HG02973 (cell line): ENCODE measurements around the gene HTR1B.

Experiments
- ATAC-seq: cut with Tn5 transposase; IDR thresholded peaks from one replicate; pipeline ENCODE4 v1.9.1; 2021; ENCODE audit warnings: moderate library complexity; ENCODE audit not compliant: unreplicated experiment

The HTR1B gene

GRCh38 chr6:77456531-77457248 lies 6.6 kb downstream of the HTR1B start:
- ATAC-seq, result no peak

- no peak for ATAC-seq
Observed at GRCh38 chr6:77455271-77455670, 8.0 kb downstream of the HTR1B start.

GRCh38 chr6:77454386-77454785 lies 8.9 kb downstream of the HTR1B start:
- ATAC-seq, result no peak

GRCh38 chr6:77451466-77451865 lies 11.8 kb downstream of the HTR1B start:
- no peak for ATAC-seq

- no peak for ATAC-seq
Observed at GRCh38 chr6:77450924-77451323, 12.4 kb downstream of the HTR1B start.

- ATAC-seq, result no peak
Observed at GRCh38 chr6:77448546-77448945, 14.7 kb downstream of the HTR1B start.

- no peak for ATAC-seq
Observed at GRCh38 chr6:77447254-77447653, 16.0 kb downstream of the HTR1B start.

GRCh38 chr6:77446249-77446648 lies 17.0 kb downstream of the HTR1B start:
- no peak for ATAC-seq

GRCh38 chr6:77445214-77445613 lies 18.1 kb downstream of the HTR1B start:
- no peak for ATAC-seq

GRCh38 chr6:77440206-77440976 lies 22.9 kb downstream of the HTR1B start:
- no peak for ATAC-seq

- no peak for ATAC-seq
Observed at GRCh38 chr6:77433888-77434287, 29.4 kb downstream of the HTR1B start.

- ATAC-seq, result no peak
Observed at GRCh38 chr6:77430504-77430903, 32.8 kb downstream of the HTR1B start.

GRCh38 chr6:77425671-77426070 lies 37.6 kb downstream of the HTR1B start:
- no peak for ATAC-seq

- ATAC-seq, result no peak
Observed at GRCh38 chr6:77425216-77425615, 38.1 kb downstream of the HTR1B start.

GRCh38 chr6:77424761-77425160 lies 38.5 kb downstream of the HTR1B start:
- ATAC-seq, result no peak

GRCh38 chr6:77416839-77417238 lies 46.5 kb downstream of the HTR1B start:
- no peak for ATAC-seq

GRCh38 chr6:77415706-77416105 lies 47.6 kb downstream of the HTR1B start:
- no peak for ATAC-seq
